ENCODE data around the gene NANP.
"Not testable (repeated sequence)": the region's sequence is repeated elsewhere in the genome, so short reads cannot be mapped to it uniquely, and the experiment has no call there.

NANP gene

DNA sequence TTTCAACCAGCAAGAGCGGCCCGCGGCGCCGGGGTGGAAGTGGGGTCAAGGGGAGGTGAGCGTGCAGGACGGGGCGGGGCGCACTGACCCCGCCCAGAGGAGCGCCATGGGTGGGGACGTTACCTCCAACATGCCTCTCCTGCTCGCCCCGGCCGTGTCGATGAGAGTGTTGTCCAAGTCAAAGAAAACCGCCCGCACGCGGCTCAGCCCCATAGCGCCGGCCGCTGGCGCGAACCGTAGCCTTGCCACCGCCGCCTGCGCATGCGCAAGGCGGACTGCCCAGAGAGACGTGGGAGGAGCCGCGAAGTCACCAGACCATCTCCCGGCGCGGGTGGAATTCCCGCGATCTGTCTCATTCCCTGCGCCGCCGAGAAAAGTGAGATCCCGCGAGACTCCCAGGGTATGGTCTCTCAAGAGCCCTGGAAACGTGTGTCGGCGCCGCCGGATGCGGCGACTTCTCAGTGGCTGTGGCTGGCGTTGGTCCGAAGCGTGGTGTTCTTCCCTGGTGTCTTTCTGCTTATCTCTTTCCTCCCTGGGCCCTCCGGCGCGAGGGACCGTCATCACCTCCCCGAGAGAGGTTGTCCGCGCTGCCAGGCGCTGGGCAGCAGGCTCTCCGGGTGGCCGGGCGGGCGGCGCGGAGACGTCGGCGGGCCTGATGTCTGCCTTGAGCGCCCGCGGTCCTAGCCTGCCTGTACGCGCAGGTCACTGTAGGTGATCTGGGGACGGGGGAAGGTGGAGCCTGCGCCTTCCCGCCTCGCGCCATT lies at the start of gene NANP:
TSS of gene NANP (minus strand) at position 279 of the 764 bp plus-strand sequence. CDS start at position 213, 66 bp downstream.
- peak; percentile 93 for DNase-seq

GRCh38 chr20:25672659-25673235 lies 48.9 kb upstream of the NANP start:
- DNase-seq = no peak

GRCh38 chr20:25669826-25670422 lies 46.1 kb upstream of the NANP start:
- no peak for DNase-seq

DNA sequence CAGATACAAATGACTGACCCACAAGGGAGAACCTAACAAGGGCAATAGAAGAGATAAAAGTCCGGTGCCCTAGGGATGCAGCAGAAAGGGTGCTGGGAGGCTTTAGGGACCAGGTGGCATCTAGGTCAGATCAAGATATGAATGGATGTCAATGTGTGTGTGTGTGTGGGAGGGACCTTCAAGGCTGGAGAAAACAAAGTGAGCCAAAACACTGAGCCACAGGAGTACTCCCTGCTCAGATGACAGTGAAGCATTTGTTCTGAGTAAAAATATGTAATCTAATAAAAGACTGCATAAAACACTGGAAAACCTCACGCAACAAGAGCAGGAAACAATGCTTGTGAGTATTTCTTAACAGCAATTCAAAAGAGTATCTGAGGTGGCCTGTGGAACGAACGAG lies 44.6 kb upstream of the NANP start:
- no peak for DNase-seq

DNA sequence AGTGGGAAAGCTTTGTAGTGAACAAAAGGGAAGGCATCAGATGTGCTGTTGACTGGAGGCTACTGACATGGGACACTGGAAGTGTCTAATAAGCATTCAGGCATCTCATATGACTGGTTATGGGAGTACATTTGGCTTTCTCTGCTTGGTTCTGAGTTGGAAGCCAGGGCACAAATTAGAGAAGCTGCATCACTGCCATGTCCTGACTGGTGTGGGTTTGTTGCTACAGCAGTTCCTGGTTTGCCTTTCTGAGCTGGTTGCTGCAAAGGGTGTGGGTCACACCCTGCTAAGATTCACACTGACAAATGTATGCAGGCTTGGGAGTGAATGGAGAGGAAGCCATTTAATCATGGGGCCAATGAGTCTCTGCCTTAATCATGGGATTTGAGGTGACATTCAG lies 36.2 kb upstream of the NANP start:
- DNase-seq = no peak

DNA sequence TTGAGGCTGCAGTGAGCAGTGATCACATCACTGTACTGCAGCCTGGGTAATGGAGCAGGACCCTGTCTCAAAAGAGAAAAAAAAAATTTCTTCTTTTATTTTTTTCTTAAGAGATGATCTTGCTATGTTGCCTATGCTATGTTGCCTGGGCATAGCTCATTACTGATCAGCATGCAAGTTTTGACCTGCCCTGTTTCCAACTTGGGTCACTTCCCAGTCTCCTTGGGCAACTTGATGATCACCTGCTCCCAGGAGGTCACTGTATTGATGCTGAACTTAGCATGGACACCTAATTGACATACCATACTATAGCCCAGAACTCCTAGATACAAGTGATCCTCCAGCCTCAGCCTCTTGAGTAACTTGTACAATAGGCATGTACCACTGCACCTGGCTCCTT lies 30.7 kb upstream of the NANP start:
- DNase-seq = no peak

GRCh38 chr20:25652866-25653265 lies 29.1 kb upstream of the NANP start:
- not testable (repeated sequence) for DNase-seq

DNA sequence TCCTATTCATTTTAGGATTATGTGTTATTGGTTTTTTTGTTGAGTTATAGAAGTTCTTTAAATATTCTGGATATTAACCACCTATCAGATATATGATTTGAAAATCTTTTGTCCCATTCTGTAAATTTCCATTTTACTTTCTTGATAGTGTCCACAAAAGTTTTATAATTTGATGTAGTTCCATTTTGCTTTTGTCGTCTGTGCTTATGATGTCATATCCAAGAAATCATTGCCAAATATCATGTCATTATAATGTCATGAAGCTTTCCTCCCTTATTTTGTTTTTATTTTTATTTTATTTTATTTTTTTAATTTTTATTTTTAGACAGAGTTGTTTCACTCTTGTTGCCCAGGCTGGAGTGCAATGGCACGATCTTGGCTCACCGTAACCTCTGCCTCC lies 21.0 kb upstream of the NANP start:
- DNase-seq = no peak

GRCh38 chr20:25643716-25644115 lies 19.9 kb upstream of the NANP start:
- no peak for DNase-seq

DNA sequence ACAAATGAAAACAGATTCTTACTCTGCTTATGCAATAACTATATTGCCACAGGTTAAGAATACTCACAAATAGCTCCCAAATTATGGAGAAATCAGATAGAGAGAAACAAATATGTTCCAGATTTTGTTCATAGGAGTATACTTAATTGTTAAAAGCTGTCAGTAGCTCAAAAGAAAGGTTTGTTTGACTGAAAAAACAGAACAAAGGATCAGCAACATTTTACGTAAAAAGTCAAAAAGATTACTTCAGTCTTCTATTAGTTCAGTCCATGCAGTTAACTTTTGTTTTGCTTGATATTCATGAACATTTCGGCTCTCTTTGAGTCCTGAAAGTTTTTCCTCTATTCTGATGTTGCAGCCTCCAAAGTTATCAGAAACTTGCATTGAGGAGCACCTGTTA lies 13.4 kb upstream of the NANP start:
- no peak for DNase-seq

DNA sequence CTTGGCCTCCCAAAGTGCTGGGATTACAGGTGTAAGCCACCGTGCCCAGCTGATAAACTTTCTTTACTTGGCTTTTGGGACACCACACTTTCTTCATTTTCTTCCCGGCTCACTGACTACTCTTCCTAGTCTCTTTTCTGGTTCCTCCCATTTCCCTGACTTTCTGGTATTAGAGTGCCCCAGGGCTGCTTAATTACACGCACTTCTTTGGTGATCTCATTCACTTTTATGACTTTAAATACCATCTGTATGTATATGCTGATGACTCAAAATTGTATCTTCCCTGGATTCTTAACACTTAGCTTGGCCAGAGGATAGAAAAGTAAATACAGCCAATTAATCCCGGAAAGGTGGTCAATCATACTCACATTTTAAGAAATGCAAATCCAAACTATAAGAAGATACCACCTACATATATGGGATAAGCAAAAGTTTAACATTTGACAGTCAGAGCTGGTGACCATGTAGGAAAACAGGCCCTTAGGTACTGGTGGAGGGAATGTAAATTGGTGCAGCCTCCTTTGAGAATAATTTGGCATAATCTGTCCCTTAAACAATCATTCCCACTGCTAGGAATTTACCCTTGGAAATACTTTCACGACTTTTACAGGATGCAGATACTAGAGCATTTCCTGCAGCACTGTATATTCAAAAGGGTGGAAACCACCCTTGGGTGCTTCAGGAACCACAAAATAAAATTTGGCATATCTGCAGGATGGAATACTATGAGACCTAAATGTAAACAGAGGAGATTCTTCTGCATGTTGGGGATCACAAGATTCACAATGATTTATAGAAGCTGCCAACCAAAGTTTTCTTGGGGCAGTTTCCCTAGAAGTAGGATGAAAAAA lies 9.4 kb upstream of the NANP start:
- no peak for DNase-seq

DNA sequence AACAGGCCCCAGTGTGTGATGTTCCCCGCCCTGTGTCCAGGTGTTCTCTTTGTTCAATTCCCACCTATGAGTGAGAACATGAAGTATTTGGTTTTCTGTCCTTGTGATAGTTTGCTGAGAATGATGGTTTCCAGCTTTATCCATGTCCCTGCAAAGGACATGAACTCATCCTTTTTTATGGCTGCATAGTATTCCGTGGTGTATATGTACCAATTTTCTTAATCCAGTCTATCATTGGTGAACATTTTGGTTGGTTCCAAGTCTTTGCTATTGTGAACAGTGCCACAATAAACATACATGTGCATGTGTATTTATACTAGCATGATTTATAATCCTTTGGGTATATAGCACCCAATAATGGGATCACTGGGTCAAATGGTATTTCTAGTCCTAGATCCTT lies 6.8 kb upstream of the NANP start:
- DNase-seq = not testable (repeated sequence)

DNA sequence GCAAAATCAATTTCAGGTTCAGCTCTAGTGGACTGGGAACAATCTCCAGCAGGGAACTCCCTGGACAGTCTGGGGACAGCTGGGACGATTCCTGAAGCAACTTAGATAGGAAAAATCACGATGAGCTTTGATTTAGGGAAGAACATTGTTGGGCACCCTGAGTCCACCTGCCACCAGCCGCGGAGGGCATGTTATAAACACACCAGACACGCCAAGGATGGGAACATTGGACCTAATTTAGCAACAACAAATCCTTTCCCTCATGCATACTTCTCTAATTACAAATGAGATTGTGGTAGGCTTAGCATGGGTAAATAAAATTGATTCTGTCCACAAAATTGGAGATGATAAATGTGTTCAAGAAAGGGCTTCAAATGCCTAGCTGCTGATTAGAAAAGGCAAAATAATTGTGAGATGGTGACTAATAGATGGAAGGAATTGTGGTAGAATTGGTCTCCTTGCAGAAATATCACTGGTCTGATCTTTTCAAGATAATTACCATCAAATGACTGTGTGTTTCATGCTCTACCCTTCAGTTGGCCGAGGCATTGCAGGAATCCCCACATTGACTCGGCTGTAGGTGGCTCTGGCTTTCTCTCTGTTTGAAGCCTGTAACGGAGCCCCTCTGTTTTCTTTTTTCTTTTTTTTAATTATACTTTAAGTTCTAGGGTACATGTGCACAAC lies 6.1 kb upstream of the NANP start:
- DNase-seq = no peak

GRCh38 chr20:25626779-25627178 lies 3.0 kb upstream of the NANP start:
- no peak for DNase-seq

DNA sequence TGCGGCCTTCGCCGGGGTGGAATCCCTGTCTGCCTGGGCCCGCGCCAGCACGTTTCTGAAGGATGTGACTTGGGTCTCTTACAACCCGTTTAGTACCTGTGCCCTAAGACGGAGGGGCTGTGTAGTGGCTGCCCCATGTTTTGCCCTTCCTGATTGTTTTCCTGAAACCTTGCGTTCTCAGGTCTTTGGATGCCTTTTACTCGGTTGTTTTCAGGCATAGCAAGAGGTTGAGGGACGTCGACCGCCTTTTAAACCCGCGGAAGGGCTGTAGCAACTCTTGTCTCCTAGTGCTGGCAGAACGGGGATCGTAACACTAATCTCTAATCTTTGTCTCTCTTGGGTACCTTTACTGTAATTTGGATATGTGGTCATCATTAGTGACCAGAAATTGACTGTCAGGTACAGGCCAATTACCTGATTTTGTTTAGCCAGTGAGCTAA lies 706 bp upstream of the NANP start:
- no peak for DNase-seq

DNA sequence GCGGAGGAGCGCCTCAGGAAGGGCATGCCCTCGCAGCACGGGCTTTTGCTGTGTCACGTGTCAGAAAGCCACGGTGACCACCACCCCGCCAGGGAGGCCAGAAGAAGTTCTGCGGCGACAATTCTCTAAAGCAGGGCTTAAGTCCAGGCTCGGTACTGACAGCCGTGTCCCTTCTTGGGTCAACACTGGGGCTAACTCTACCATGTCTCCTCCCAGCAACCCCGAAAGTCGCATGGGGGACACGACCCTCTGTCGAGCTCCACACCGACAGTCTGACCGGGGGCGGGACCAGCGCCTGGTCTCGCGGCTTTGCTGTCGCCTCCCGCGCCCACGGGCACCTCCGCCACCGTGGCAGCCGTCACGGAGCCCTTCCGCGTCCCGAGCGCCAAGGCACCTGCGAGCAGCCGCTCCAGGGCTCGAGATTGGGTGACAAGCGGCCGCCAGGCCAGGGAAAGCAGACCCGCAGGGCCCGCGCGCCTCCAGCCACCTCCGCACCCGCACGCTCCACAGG lies 534 bp downstream of the NANP start:
- DNase-seq = no peak

GRCh38 chr20:25622450-25623224 lies 1.2 kb downstream of the NANP start:
- no peak for DNase-seq

DNA sequence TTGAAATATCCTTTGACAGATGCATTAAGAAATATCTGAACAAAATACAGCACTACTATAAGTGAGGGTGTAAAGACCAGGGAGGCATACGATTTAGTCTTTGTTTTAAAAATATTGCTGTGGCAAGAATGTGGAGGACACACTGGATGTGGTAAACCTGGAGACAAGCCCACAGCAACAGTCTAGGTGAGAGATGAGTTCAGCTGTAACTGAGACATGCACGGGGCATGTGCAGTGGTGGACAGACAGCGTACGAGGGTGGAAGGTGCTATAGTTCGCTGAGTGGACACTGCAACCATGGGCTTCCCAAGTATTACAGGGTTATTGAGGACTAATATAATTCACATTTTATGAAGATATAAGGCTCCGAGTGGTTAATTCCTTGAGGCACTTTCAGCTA lies 1.8 kb downstream of the NANP start:
- no peak for DNase-seq

GRCh38 chr20:25619514-25619913 lies 4.3 kb downstream of the NANP start:
- DNase-seq = no peak

GRCh38 chr20:25608774-25609173 lies 15.0 kb downstream of the NANP start:
- DNase-seq = no peak

DNA sequence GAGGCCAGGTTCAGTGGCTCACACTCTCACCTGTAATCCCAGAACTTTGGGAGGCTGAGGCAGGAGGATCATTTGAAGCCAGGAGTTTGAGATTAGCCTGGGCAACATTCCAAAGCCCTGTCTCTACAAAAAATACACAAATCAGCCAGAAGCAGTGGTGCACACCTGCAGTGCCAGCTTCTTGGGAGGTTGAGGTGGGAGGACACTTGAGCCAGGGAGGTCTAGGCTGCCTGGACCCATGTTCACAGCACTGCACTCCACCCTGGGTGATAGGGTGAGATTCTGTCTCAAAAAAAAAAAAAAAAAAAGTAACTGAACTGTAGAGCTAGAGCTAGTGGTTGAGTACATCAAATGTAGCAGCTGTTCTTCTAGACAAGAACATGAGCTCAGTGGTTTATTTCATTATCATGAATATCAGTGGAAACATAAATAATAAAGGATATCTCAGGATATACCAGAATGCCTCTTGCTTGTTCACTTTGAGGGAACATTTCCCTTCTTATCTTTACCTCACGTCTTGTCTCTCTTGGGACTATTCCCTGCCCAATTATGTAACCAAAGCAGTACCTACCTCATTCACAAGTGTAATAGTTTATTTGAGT lies 17.6 kb downstream of the NANP start:
- DNase-seq = no peak
